Muscle of arm (tissue), 12 donors: Measurements from ENCODE around the gene SHOX. TPM values are rescaled to one million over a fixed set of nuclear protein-coding genes. Genes with fewer than 3 reads are reported as not detected.

Experiments
- DNase-seq: peaks from one replicate; pipeline ENCODE4 v3.0.0-alpha.2; 2013
- polyA plus RNA-seq, 12 donors: library from polyadenylated mRNA; unstranded; fragments of 120-200 nt; gene quantifications; one replicate each; pipeline ENCODE4 v1.2.1, GENCODE V29; 2013; ENCODE audit not compliant: insufficient read length in 12 of 12

The SHOX gene
- polyA plus RNA-seq, 12 donors = 0.23 to 4.5 (median 1.4) TPM; not detected in 1

GRCh38 chrX:663841-664240 lies 33.2 kb downstream of the SHOX start:
- DNase-seq = no peak

DNA sequence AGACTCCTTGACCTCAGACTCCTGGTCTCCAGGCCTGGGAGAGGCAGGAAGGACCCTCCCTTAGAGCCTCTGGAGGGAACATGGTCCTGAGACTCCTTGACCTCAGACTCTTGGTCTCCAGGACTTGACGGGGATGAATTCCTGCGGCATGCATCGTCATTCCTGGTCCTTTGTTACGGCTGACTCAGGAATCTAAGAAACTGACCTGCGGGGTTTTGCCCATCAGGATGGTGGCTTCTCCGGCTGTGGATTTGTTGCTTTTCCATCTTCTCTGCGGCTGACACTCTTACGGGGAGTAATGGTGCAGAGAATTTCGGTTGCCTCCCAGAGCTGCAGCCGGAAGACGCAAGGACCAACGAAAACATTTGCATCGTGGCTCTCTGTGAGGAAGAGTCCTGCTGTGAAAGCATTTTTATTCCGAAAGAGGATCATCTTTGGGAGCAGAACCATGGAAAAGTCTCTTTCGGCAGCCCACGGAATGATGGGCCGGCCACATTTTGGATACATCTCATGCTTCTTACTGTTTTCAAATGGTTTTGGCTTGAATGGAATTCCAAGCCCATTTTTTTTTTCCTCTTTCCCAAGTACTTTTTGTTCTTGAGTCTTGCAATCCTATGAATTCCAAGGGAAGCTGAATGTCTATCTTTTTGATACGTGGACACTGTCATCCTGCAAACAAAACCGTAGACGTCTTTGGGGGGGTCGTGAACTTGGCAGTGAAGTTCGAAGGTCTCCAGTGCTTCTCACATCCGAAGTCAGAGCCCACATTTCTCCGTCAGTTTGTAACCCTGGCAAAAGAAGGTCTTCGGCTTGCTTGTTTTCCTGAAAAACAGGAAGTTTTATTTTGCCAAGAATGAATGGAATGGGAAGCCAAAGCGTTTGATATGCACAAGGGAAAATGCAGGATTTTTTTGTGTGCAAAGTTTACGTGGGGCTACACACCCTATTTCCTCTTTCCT lies 36.5 kb downstream of the SHOX start:
- peak; percentile 65 for DNase-seq

GRCh38 chrX:670645-671044 lies 40.1 kb downstream of the SHOX start:
- DNase-seq = no peak

- DNase-seq = no peak
Observed at GRCh38 chrX:672931-673330, 42.3 kb downstream of the SHOX start.

GRCh38 chrX:675279-675954 lies 44.8 kb downstream of the SHOX start:
- no peak for DNase-seq

DNA sequence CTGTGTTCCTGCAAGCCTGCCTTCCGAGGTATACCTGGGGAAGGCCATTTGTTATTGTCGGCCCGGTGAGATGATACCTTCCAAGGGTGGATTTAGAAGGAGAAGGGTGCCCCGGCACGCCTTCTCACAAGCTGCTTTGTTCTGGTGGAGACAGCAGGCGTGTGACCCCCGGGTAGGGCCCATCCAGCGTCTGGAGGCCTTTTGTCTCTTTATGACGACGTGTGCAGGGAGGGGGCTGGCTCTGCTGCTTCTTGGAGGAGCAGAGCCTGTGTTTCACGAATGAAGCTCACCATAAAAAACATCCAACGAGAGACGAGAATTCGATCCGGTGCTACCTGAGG lies 45.3 kb downstream of the SHOX start:
- no peak for DNase-seq

DNA sequence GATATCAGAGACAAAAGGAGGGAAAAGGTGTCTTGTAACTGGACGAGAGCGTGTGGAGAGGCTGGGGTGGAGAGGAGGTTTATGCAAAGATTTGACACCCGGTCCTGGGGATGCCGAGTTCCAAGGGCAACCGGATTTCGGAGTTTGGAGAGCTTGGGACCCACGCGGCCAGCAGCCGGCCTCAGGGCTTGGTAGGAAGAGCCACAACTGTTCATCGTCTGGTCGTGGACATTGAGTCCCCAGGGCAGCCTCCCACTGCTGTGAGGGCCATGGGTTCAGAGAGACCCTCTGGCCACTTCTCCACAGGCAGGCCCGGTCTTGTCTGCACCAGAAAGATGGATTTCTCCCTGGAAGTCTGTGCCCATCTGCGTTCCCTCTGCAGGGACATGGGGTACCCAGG lies 46.8 kb downstream of the SHOX start:
- DNase-seq = no peak

DNA sequence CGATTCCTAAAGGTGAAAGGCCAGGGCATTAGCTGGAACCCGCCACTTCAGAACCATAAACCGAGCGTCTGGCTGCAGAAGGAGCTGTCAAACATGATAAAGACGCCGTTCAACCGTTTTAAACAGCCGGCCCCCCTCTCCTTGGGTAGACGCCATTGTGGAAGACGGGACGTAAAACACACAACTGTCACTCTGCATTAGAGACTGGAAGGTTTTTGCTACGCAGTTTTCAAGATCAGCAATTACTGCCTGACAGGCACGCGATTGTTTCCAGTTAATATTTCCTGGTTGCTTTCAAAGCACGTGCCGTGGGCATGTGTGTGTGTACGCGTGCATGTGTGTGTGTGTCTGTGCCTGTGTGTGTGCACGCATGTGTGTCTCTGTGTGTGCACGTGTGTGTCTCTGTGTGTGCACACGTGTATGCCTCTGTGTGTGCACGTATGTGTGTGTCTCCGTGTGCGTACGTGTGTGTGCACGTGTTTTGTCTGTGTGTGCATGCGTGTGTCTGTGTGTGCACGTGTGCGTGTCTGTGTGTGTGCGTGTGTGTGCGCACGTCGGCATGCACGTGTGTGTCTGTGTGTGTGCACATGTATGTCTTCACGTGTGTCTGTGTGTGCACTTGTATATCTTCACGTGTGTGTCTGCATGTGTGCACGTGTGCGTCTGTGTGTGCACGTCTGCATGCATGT lies 48.8 kb downstream of the SHOX start:
- no peak for DNase-seq

DNA sequence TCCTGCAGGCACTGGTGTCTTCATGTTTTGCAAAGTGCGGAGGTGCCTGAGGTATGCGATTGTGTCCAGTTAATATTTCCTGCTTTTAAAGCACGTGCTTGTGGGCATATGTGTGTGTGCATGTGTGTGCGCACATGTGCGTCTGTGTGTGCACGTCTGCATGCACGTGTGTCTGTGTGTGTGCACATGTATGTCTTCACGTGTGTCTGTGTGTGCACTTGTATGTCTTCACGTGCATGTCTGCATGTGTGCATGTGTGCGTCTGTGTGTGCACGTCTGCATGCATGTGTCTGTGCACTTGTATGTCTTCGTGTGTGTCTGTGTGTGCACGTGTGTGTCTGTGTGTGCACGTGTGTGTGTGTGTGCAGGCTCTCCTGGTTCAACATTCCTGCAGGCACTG lies 49.5 kb downstream of the SHOX start:
- no peak for DNase-seq

DNA sequence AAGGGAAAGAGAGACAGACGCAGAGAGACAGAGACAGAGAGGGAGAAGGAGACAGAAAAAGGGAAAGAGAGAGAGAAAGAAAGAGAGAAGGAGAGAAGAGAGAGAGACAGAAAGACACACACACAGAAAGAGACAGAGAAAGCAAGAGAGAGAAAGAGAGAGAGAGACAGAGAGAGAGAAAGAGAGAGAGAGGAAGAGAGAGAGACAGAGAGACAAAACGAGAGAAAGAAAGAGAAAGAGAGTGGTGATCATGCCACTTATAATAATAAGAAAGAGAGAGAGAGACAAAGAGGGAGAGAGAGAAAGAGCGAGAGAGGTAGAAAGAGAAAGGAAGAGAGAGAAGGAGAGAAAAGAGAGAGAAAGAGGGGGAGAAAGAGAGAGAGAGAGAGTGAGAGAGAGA lies 51.4 kb downstream of the SHOX start:
- no peak for DNase-seq

DNA sequence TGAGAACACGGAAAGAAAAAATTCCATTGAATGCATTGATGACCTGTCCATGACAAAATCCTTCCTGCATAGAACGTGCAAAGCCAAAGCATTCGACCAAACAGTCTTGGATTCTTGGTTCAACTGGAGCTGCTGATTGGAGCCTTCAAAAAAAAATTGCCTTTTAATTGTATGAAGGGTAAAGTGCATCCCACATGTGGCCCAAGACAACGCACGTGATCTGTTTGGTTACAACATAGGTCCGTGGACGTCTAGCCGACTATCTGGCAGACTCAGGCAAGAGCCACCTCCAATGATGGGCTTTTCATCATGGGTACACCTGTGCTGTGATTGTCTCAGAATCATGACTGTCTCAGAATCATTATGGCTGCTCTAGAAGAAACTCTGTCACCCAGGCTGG lies 52.3 kb downstream of the SHOX start:
- DNase-seq = no peak

DNA sequence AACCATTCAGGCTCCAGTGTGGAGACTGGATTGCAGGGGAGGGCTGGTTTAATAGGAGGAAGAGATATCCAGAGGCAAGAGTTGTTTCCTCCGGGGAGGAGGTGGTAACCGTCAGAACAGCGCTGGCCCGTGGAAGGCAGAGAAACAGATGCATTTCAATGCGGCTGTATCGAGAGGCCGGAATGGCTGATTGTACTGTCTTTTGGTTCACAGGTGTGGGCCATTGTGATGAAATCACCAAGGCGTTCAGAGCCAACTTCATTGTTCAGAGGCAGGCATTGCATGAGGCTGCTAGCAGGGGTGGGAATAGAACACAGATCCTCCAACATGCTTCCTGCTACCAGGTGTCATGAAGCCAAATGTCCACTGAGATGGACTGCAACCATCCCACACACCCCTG lies 53.0 kb downstream of the SHOX start:
- DNase-seq = no peak

DNA sequence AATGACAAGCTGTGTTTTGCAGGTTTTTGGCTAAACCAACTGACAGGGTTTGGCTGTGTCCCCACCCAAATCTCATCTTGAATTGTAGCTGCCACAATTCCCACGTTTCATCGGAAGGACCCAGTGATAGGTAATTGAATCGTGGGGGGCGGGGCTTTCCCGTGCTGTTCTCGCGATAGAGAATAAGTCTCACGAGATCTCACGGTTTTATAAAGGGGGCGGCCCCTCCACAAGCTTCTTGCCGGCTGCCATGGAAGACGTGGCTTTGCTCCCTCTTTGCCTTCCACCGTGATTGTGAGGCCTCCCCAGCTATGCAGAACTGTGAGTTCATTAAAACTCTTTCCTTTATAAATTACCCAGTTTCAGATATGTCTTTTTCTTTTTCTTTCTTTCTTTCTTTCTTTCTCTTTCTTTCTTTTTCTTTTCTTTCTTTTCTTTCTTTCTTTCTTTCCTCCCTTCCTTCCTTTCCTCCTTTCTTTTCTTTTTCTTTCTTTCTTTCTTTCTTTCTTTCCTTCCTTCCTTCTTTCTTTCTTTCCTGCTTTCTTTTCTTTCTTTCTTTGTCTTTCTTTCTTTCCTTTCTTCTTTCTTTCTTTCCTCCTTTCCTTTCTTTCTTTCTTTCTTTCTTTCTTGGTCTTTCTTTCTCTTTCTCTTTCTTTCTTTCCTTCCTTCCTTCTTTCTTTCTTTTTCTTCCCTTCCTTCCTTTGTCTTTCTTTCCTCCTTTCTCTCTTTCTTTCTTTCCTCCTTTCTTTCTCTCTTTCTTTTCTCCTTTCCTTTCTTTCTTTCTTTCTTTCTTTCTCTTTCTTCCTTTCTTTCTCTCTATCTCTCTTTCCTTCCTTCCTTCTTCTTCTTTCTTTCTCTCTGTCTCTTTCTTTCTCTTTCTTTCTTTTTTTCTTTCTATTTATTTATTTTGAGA lies 54.8 kb downstream of the SHOX start:
- DNase-seq = no peak

- no peak for DNase-seq
Observed at GRCh38 chrX:689983-690382, 59.4 kb downstream of the SHOX start.

- DNase-seq = no peak
Observed at GRCh38 chrX:694800-695199, 64.2 kb downstream of the SHOX start.

DNA sequence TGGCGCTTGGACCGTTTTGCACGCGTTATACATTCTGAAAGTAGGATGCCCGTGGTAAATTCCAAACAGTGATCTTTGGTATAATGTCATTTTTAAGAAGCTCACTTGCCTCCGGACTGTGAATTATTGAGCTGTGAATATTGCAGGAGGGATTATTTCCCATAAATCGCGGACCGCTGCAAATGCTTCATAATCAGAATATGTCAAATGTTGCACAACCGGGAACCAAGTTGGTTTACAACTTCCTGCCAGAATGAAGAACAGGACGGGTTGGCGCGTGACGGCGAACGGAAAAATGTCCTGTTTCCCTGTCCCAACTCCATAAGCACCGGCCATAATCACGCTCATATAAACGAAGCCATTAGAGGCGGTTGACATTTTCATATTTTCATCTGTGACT lies 67.6 kb downstream of the SHOX start:
- DNase-seq = peak; percentile 15

GRCh38 chrX:700936-701335 lies 70.3 kb downstream of the SHOX start:
- DNase-seq = no peak

GRCh38 chrX:701673-702072 lies 71.1 kb downstream of the SHOX start:
- DNase-seq = no peak

- DNase-seq = no peak
Observed at GRCh38 chrX:703466-703865, 72.9 kb downstream of the SHOX start.

GRCh38 chrX:703866-704265 lies 73.3 kb downstream of the SHOX start:
- DNase-seq = no peak
